ENCODE measurements around the gene CAT.

The CAT gene

GRCh38 chr11:34437224-34438125 is 1.3 kb upstream of the CAT start:
- Mint-ChIP-seq H3K9me3 (no peaks in the 10 kb centered on the region), H3K36me3 (no peaks in the 10 kb centered on the region), H3K27me3 (no peaks in the 10 kb centered on the region), H3K27ac (no peak overlapping the region), H3K4me3 (no peak overlapping the region), H3K4me1 (peaks cover 13% of the 10 kb centered on the region)
- DNase-seq (ENCODE audit: low spot score in 2 of 2) = no peak
- no peak for ATAC-seq (ENCODE audit: low read depth)

- Mint-ChIP-seq H3K27ac (peak overlapping the region; percentile 90), H3K4me3 (peak overlapping the region; percentile 90), H3K27me3 (no peaks in the 10 kb centered on the region), H3K9me3 (no peaks in the 10 kb centered on the region), H3K36me3 (peaks cover 2% of the 10 kb centered on the region), H3K4me1 (peaks cover 31% of the 10 kb centered on the region)
- DNase-seq (ENCODE audit: low spot score in 2 of 2) = no peak
- ATAC-seq (ENCODE audit: low read depth) = no peak
These were observed 970 bp downstream of the CAT start for GRCh38 chr11:34439610-34440198.

GRCh38 chr11:34441814-34442213 is 3.1 kb downstream of the CAT start:
- DNase-seq (ENCODE audit: low spot score in 2 of 2) (no peak), ATAC-seq (ENCODE audit: low read depth) (no peak)
- H3K4me3 Mint-ChIP-seq = no peak overlapping the region
- peaks cover 4% of the 10 kb centered on the region for H3K36me3 Mint-ChIP-seq
- no peaks in the 10 kb centered on the region for H3K9me3 Mint-ChIP-seq
- no peak overlapping the region for H3K27ac Mint-ChIP-seq
- H3K27me3 Mint-ChIP-seq = no peaks in the 10 kb centered on the region
- peaks cover 38% of the 10 kb centered on the region for H3K4me1 Mint-ChIP-seq

GRCh38 chr11:34443136-34443535 is 4.4 kb downstream of the CAT start:
- ATAC-seq (ENCODE audit: low read depth) (no peak), DNase-seq (ENCODE audit: low spot score in 2 of 2) (no peak)
- Mint-ChIP-seq H3K27ac (peak overlapping the region; percentile 60), H3K4me1 (peaks cover 44% of the 10 kb centered on the region), H3K36me3 (peaks cover 8% of the 10 kb centered on the region), H3K27me3 (no peaks in the 10 kb centered on the region), H3K4me3 (peak overlapping the region; percentile 46), H3K9me3 (no peaks in the 10 kb centered on the region)

GRCh38 chr11:34444428-34444827 is 5.7 kb downstream of the CAT start:
- Mint-ChIP-seq H3K9me3 (no peaks in the 10 kb centered on the region), H3K27ac (peak overlapping the region; percentile 60), H3K36me3 (peaks cover 8% of the 10 kb centered on the region), H3K4me3 (peak overlapping the region; percentile 21), H3K27me3 (no peaks in the 10 kb centered on the region), H3K4me1 (peaks cover 50% of the 10 kb centered on the region)
- ATAC-seq (ENCODE audit: low read depth) (peak; percentile 57), DNase-seq (ENCODE audit: low spot score in 2 of 2) (no peak)

GRCh38 chr11:34445956-34446355 is 7.2 kb downstream of the CAT start:
- ATAC-seq (ENCODE audit: low read depth) = no peak
- Mint-ChIP-seq H3K4me1 (peaks cover 45% of the 10 kb centered on the region), H3K27ac (no peak overlapping the region), H3K9me3 (no peaks in the 10 kb centered on the region), H3K4me3 (no peak overlapping the region), H3K36me3 (peaks cover 13% of the 10 kb centered on the region), H3K27me3 (no peaks in the 10 kb centered on the region)
- no peak for DNase-seq (ENCODE audit: low spot score in 2 of 2)

- no peak overlapping the region for H3K27ac Mint-ChIP-seq
- peaks cover 13% of the 10 kb centered on the region for H3K36me3 Mint-ChIP-seq
- no peaks in the 10 kb centered on the region for H3K9me3 Mint-ChIP-seq
- DNase-seq (ENCODE audit: low spot score in 2 of 2) (no peak), ATAC-seq (ENCODE audit: low read depth) (no peak)
- no peaks in the 10 kb centered on the region for H3K27me3 Mint-ChIP-seq
- H3K4me3 Mint-ChIP-seq = no peak overlapping the region
- H3K4me1 Mint-ChIP-seq = peaks cover 45% of the 10 kb centered on the region
These were observed 7.7 kb downstream of the CAT start for GRCh38 chr11:34446386-34446785.

GRCh38 chr11:34447044-34447443 is 8.3 kb downstream of the CAT start:
- no peak overlapping the region for H3K4me3 Mint-ChIP-seq
- no peaks in the 10 kb centered on the region for H3K9me3 Mint-ChIP-seq
- H3K27me3 Mint-ChIP-seq = no peaks in the 10 kb centered on the region
- H3K36me3 Mint-ChIP-seq = peaks cover 17% of the 10 kb centered on the region
- no peak for ATAC-seq (ENCODE audit: low read depth)
- DNase-seq (ENCODE audit: low spot score in 2 of 2) = no peak
- peaks cover 45% of the 10 kb centered on the region for H3K4me1 Mint-ChIP-seq
- no peak overlapping the region for H3K27ac Mint-ChIP-seq

- DNase-seq (ENCODE audit: low spot score in 2 of 2) (no peak), ATAC-seq (ENCODE audit: low read depth) (no peak)
- Mint-ChIP-seq H3K36me3 (peaks cover 23% of the 10 kb centered on the region), H3K27me3 (no peaks in the 10 kb centered on the region), H3K9me3 (no peaks in the 10 kb centered on the region), H3K4me3 (no peak overlapping the region), H3K4me1 (peaks cover 40% of the 10 kb centered on the region), H3K27ac (peak overlapping the region; percentile 28)
These were observed 9.7 kb downstream of the CAT start for GRCh38 chr11:34448223-34448994.

GRCh38 chr11:34449013-34449412 is 10.3 kb downstream of the CAT start:
- Mint-ChIP-seq H3K36me3 (peaks cover 27% of the 10 kb centered on the region), H3K9me3 (no peaks in the 10 kb centered on the region), H3K4me1 (peaks cover 36% of the 10 kb centered on the region), H3K4me3 (no peak overlapping the region), H3K27ac (peak overlapping the region; percentile 28), H3K27me3 (no peaks in the 10 kb centered on the region)
- no peak for ATAC-seq (ENCODE audit: low read depth)
- DNase-seq (ENCODE audit: low spot score in 2 of 2) = no peak

GRCh38 chr11:34451053-34451452 is 12.3 kb downstream of the CAT start:
- DNase-seq (ENCODE audit: low spot score in 2 of 2) (no peak), ATAC-seq (ENCODE audit: low read depth) (no peak)
- Mint-ChIP-seq H3K27ac (no peak overlapping the region), H3K4me3 (no peak overlapping the region), H3K9me3 (no peaks in the 10 kb centered on the region), H3K4me1 (peaks cover 22% of the 10 kb centered on the region), H3K36me3 (peaks cover 30% of the 10 kb centered on the region), H3K27me3 (no peaks in the 10 kb centered on the region)

- Mint-ChIP-seq H3K27me3 (no peaks in the 10 kb centered on the region), H3K36me3 (peaks cover 49% of the 10 kb centered on the region)
These were observed 15.7 kb downstream of the CAT start for GRCh38 chr11:34454308-34455032.

GRCh38 chr11:34457607-34458006 is 18.9 kb downstream of the CAT start:
- Mint-ChIP-seq H3K4me1 (peaks cover 3% of the 10 kb centered on the region), H3K36me3 (peaks cover 50% of the 10 kb centered on the region), H3K9me3 (no peaks in the 10 kb centered on the region), H3K4me3 (no peak overlapping the region), H3K27me3 (no peaks in the 10 kb centered on the region), H3K27ac (no peak overlapping the region)
- ATAC-seq (ENCODE audit: low read depth) (no peak), DNase-seq (ENCODE audit: low spot score in 2 of 2) (no peak)

More at GRCh38 chr11:34454308-34455032, 15.7 kb downstream of the CAT start:
- H3K4me3 Mint-ChIP-seq = no peak overlapping the region
- DNase-seq (ENCODE audit: low spot score in 2 of 2) = no peak
- H3K9me3 Mint-ChIP-seq = no peaks in the 10 kb centered on the region
- peaks cover 7% of the 10 kb centered on the region for H3K4me1 Mint-ChIP-seq
- H3K27ac Mint-ChIP-seq = no peak overlapping the region
- no peak for ATAC-seq (ENCODE audit: low read depth)
